ENCODE measurements around the gene CDC14A. TPM values are rescaled to one million over a fixed set of nuclear protein-coding genes. Genes with fewer than 3 reads are reported as not detected.

CDC14A gene
- total RNA-seq, 1 donor from 2014 or later = 12.6 TPM

DNA sequence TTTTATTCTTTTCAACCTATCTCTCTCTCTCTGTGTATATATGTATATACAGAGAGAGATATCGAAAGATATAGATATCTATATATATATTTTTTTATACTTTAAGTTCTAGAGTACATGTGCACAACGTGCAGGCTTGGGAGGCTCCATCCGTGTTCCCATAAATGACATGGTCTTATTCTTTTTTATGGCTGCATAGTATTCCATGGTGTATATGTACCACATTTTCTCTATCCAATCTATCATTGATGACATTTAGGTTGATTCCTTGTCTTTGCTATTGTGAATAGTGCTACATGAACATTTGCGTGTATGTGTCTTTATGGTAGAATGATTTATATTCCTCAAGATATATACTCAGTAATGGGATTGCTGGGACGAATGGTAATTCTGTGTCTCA lies 130.4 kb downstream of the CDC14A start:
- no peak for DNase-seq (ENCODE audit: low read depth, low spot score)

GRCh38 chr1:100483230-100483629 lies 130.9 kb downstream of the CDC14A start:
- no peak for DNase-seq (ENCODE audit: low read depth, low spot score)

DNA sequence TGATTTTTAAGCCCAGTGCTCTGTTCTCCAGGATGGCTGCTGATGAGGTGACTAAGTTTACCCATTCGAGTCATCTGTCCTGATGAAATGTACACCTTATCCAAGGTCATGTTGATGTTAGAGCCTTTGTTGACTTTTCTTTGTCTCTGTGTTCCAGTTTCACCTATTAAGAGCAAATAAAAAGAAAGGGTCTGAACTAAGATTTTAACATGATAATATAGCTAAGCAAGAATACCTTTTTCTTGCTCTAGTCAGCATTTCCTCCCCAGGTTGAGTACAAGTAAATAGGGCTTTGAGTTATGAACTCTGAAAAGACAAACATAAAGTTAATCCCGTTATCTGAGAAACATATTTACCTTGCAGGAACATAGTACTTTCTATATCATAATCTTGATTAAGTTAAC lies 133.6 kb downstream of the CDC14A start:
- DNase-seq (ENCODE audit: low read depth, low spot score) = no peak

GRCh38 chr1:100494393-100495084 lies 142.2 kb downstream of the CDC14A start:
- DNase-seq (ENCODE audit: low read depth, low spot score) = no peak

- no peak for DNase-seq (ENCODE audit: low read depth, low spot score)
Measured at GRCh38 chr1:100496896-100497295, 144.6 kb downstream of the CDC14A start.

- DNase-seq (ENCODE audit: low read depth, low spot score) = no peak
Measured at GRCh38 chr1:100497796-100498195, 145.5 kb downstream of the CDC14A start.

DNA sequence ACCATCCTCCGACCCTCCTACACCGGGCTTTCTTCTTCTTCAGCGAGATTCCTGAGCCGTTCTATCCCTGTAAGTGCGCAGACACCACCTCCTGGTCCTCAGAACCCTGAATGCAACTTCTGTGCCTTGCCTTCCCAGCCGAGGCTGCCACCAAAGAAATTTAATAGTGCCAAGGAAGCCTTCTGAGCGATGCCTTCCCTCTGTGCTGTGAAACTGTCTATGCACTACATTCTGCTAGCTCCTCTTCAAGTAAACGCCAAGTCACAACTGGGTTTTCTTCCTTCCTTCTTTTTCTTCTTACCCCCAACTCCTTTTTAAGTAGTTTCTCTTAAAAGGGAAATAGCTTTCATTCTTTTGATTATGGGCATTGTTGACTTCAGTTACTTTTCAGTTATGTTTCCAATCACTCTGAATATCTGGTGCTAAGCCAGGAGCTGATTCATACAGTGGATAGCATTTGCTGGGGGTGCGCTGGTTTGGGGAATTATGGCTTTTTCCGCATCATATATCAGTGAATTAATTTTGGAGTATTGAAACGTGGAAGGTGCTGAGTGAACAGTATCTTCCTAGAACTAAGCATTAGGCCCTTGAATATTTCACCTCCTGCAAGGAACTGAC lies 147.0 kb downstream of the CDC14A start:
- no peak for DNase-seq (ENCODE audit: low read depth, low spot score)

GRCh38 chr1:100502052-100502792 lies 149.9 kb downstream of the CDC14A start:
- DNase-seq (ENCODE audit: low read depth, low spot score) = no peak

GRCh38 chr1:100506217-100506616 lies 153.9 kb downstream of the CDC14A start:
- DNase-seq (ENCODE audit: low read depth, low spot score) = no peak

GRCh38 chr1:100510451-100510850 lies 158.1 kb downstream of the CDC14A start:
- DNase-seq (ENCODE audit: low read depth, low spot score) = no peak

DNA sequence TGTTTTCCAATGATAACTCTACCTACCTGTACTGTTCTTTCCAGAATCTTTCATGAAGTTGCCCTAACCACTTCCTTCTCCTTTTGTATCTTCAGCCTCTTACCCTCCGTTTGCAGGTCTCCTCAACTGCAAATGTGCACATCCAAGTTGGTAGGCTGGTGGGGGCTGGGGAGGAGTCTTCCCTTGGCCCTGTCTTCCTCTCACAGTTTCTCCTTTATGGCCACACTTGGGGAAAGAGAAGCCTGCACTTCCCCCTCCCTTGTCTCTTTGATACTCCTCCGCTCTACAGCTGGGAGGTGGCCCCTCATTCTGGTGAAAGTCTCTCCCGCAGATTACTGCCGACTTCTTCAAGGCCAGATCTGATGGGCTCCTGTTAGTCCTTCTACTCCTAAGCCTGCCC lies 158.8 kb downstream of the CDC14A start:
- DNase-seq (ENCODE audit: low read depth, low spot score) = no peak

GRCh38 chr1:100511773-100512172 lies 159.5 kb downstream of the CDC14A start:
- DNase-seq (ENCODE audit: low read depth, low spot score) = no peak

DNA sequence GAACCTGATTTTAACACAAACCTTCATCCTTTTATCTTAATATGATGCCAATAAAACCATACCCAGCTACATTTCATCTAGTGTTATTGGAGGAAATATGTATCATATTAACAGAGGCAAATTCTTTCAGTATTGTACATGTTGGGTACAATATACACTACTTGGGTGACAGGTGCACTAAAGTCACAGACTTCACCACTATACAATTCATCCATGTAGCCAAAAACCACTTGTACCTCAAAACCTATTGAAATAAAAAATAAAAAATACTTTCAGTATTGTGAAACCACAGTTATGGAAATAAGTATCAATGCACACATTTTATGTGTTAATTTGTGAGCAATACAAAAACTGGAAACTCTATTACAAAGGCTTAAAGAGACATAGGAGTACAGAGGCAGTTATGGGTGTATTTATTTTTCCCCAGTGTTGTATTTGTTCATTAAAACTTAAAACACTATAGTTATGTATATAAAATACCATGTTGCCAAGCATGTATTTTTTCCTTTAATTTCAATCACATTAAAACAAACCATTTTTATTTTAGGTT lies 160.6 kb downstream of the CDC14A start:
- DNase-seq (ENCODE audit: low read depth, low spot score) = no peak

GRCh38 chr1:100516857-100517256 lies 164.6 kb downstream of the CDC14A start:
- no peak for DNase-seq (ENCODE audit: low read depth, low spot score)

DNA sequence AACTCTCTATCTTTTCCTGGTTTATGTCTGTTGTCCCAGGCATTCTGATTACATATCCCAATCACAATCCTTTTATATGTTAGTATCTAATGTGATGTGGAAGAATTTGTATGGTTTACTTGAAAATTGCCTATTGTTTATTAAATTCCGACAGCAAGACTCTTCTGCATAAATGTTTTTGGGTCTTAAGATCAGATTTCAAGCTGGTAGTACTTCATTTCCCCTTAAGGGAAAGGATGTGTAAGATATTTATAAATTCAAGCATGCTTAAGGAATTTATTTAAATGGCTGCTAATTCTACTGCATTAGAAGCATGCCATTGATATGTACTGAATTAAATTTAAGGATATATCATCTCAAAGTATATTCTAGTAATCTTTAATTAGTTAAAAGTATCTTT lies 165.2 kb downstream of the CDC14A start:
- no peak for DNase-seq (ENCODE audit: low read depth, low spot score)

DNA sequence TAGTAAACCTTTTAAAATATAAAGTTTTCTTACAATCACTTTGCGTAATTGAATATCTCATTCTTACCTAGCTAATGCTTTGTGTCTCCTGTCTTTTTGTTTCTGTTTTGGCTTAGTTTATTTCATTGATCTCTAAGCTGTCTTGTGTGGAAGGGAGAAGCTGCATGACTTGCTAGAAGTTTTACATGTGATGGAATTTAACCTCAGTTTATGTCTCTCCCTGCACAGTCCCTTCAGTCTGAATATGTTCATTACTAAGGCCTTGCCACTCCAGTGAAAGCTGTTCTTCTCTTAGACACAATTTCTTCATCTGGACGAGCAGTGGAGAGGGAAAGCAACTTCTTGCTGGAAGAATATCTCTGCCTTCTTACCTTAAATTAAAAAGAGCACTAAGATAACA lies 165.7 kb downstream of the CDC14A start:
- no peak for DNase-seq (ENCODE audit: low read depth, low spot score)

DNA sequence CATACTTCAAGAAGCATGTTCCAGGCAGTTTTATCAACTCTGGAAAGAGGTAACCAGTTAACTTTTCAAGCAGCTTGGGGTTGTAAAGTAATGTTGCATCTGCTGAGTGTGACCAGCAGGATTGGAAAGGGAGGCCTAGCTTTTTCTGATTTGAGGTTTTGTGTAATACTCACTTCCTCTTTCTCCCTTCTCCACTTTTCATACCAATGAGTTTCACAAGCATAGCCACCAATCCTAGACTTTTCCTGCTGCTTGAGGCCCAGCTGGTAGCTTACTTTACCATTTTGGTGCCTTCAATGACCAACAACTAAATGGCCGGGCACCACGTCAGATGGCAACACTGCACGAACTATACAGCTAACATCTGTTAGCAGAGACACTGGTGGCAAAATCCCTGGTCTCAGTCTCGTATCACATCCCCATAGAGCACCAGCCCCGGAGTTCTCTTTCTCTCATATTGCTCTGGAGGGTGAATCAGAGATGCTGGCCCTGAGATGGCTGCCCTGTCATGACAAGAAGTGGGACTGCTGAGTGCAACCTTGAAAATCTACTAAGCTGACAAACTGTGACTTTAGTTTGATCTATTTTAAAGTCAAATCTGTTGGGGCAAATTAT lies 170.8 kb downstream of the CDC14A start:
- no peak for DNase-seq (ENCODE audit: low read depth, low spot score)

GRCh38 chr1:100524355-100524754 lies 172.0 kb downstream of the CDC14A start:
- DNase-seq (ENCODE audit: low read depth, low spot score) = no peak

DNA sequence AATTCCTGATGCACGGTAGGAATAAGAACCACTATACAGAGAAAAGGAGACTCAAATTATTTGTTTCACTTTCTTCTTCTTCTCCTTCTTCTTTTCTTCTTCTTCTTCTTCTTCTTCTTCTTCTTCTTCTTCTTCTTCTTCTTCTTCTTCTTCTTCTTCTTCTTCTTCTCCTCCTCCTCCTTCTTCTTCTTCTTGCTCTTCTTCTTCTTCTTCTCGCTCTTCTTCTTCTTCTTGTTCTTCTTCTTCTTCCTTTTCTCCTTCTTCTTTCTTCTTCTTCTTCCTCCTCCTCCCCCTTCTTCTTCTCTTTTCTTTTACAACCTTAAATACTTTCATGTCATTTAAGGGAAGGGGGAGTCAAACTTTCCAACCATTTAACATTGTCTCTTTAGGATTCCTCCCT lies 174.6 kb downstream of the CDC14A start:
- DNase-seq (ENCODE audit: low read depth, low spot score) = no peak

GRCh38 chr1:100528871-100529270 lies 176.6 kb downstream of the CDC14A start:
- no peak for DNase-seq (ENCODE audit: low read depth, low spot score)

- no peak for DNase-seq (ENCODE audit: low read depth, low spot score)
Measured at GRCh38 chr1:100530141-100530540, 177.8 kb downstream of the CDC14A start.

Measured in pulmonary artery endothelial cell (primary cell).